IMR-90 (cell line): ENCODE measurements around the gene PRKACB. TPM values are rescaled to one million over a fixed set of nuclear protein-coding genes. Genes with fewer than 3 reads are reported as not detected.

Experiments used
- ATAC-seq: fragments of 200-7000 bp; cut with Tn5 transposase; 2 replicates; pipeline ENCODE4 v1.9.1; 2020; ENCODE audit warnings: low read depth, mild to moderate bottlenecking, moderate library complexity
- BruUV-seq: library from RNA; stranded (reverse); fragments of 400-500 nt; replicated peaks from 2 replicates; lab custom pipeline; 2021; lab: Mats Ljungman, UMichigan
- CTCF ChIA-PET: fragments of 300-600 bp; formaldehyde crosslinking; extraction: SDS; loops from one replicate; lab custom pipeline; 2021; ENCODE audit warnings: antibody characterized with exemption; lab: Yijun Ruan, JAX
- POLR2A ChIA-PET: fragments of 300-600 bp; sonication (Branson Sonifier 250); formaldehyde crosslinking; loops from one replicate; lab custom pipeline; 2022; ENCODE audit warnings: antibody characterized with exemption; ENCODE audit not compliant: unreplicated experiment; lab: Charles Lee
- DNase-seq: peaks from one replicate; pipeline ENCODE4 v3.0.0; 2013
- H2AFZ ChIP-seq: replicated peaks from 2 replicates; pipeline ENCODE3; 2013; ENCODE audit warnings: low read length, mild to moderate bottlenecking; ENCODE audit not compliant: poor library complexity
- H2AK5ac ChIP-seq: 2 replicates; pipeline ENCODE4 v1.6.1; 2013; ENCODE audit warnings: low read depth, low read length, inconsistent platforms
- H2AK9ac ChIP-seq: replicated peaks from 2 replicates; pipeline ENCODE3; 2013; ENCODE audit warnings: mild to moderate bottlenecking, low read depth, low read length, moderate library complexity; ENCODE audit not compliant: poor library complexity
- H2BK120ac ChIP-seq: 2 replicates; pipeline ENCODE4 v1.6.1; 2013; ENCODE audit warnings: low read depth, low read length, inconsistent platforms
- H2BK15ac ChIP-seq: 3 replicates; pipeline ENCODE4 v1.6.1; 2013; ENCODE audit warnings: low read depth, low read length, inconsistent platforms
- H2BK20ac ChIP-seq: 2 replicates; pipeline ENCODE4 v1.6.1; 2013; ENCODE audit warnings: low read depth, mild to moderate bottlenecking, inconsistent platforms, low read length, moderate library complexity
- H2BK5ac ChIP-seq: 2 replicates; pipeline ENCODE4 v1.6.1; 2013; ENCODE audit warnings: mild to moderate bottlenecking, low read depth, low read length, inconsistent platforms; ENCODE audit not compliant: poor library complexity, severe bottlenecking
- H3K14ac ChIP-seq: replicated peaks from 2 replicates; pipeline ENCODE4 v1.6.1; 2013; ENCODE audit warnings: low read depth, low read length, inconsistent platforms
- H3K18ac ChIP-seq: 2 replicates; pipeline ENCODE4 v1.6.1; 2013; ENCODE audit warnings: low read depth, low read length, control low read depth
- H3K23ac ChIP-seq: 2 replicates; pipeline ENCODE4 v1.6.1; 2013; ENCODE audit warnings: low read depth, low read length, inconsistent platforms
- H3K27ac ChIP-seq: 2 replicates; pipeline ENCODE4 v1.5.1; 2013; ENCODE audit warnings: mild to moderate bottlenecking, control low read depth, low read length; ENCODE audit not compliant: insufficient read depth
- H3K27me3 ChIP-seq: 2 replicates; pipeline ENCODE4 v1.6.1; 2013; ENCODE audit warnings: low read length; ENCODE audit not compliant: control insufficient read depth, insufficient read depth
- H3K36me3 ChIP-seq: 2 replicates; pipeline ENCODE4 v1.6.1; 2013; ENCODE audit warnings: low read length, mixed read lengths; ENCODE audit not compliant: control insufficient read depth, insufficient read depth
- H3K4ac ChIP-seq: 2 replicates; pipeline ENCODE4 v1.6.1; 2013; ENCODE audit warnings: low read depth, low read length, inconsistent platforms
- H3K4me1 ChIP-seq: 2 replicates; pipeline ENCODE4 v1.6.1; 2013; ENCODE audit warnings: low read length, mixed read lengths; ENCODE audit not compliant: control insufficient read depth, insufficient read depth
- H3K4me2 ChIP-seq: 2 replicates; pipeline ENCODE4 v1.6.1; 2013; ENCODE audit warnings: low read depth, mild to moderate bottlenecking, control low read depth, low read length, moderate library complexity
- H3K4me3 ChIP-seq: 2 replicates; pipeline ENCODE4 v1.5.1; 2013; ENCODE audit warnings: low read depth, mild to moderate bottlenecking, control low read depth, low read length, moderate library complexity; ENCODE audit not compliant: insufficient read depth
- H3K56ac ChIP-seq: 2 replicates; pipeline ENCODE4 v1.6.1; 2013; ENCODE audit warnings: low read length, inconsistent platforms; ENCODE audit not compliant: insufficient read depth; ENCODE audit errors: extremely low read depth
- H3K79me1 ChIP-seq, 2 experiments: 2 replicates each; pipeline ENCODE4 v1.6.1; 2013; ENCODE audit warnings: low read length in 2 of 2, inconsistent platforms in 1 of 2, low read depth in 1 of 2
- H3K9ac ChIP-seq: 2 replicates; pipeline ENCODE4 v1.6.1; 2013; ENCODE audit warnings: low read depth, low read length, control low read depth
- H3K9me1 ChIP-seq: 2 replicates; pipeline ENCODE4 v1.6.1; 2013; ENCODE audit warnings: low read length, inconsistent platforms; ENCODE audit not compliant: insufficient read depth
- H3K9me3 ChIP-seq: 2 replicates; pipeline ENCODE4 v1.6.1; 2013; ENCODE audit warnings: low read length; ENCODE audit not compliant: control insufficient read depth, insufficient read depth
- H4K20me1 ChIP-seq: 2 replicates; pipeline ENCODE4 v1.6.1; 2013; ENCODE audit warnings: low read length, inconsistent platforms; ENCODE audit not compliant: insufficient read depth
- H4K5ac ChIP-seq: 2 replicates; pipeline ENCODE4 v1.6.1; 2013; ENCODE audit warnings: mild to moderate bottlenecking, low read depth, low read length, control low read depth
- H4K8ac ChIP-seq, 2 experiments: 2 replicates each; pipeline ENCODE4 v1.6.1; 2013; ENCODE audit warnings: low read depth in 2 of 2, low read length in 2 of 2, control low read depth in 1 of 2, inconsistent platforms in 1 of 2
- H4K91ac ChIP-seq: 2 replicates; pipeline ENCODE4 v1.6.1; 2013; ENCODE audit warnings: low read depth, low read length, inconsistent platforms; ENCODE audit not compliant: insufficient read depth
- BHLHE40 ChIP-seq: fragments of 150-350 bp; IDR thresholded peaks from 2 replicates; pipeline ENCODE4 v1.6.1; 2016; ENCODE audit warnings: mild to moderate bottlenecking, low read depth, low read length
- CEBPB ChIP-seq: IDR thresholded peaks from 2 replicates; pipeline ENCODE4 v1.6.1; 2012; ENCODE audit warnings: low read depth, low read length, improper control_type of control experiment
- CHD1 ChIP-seq: IDR thresholded peaks from 2 replicates; pipeline ENCODE4 v1.6.1; 2012; ENCODE audit warnings: low read depth, low read length, improper control_type of control experiment
- CTCF ChIP-seq: conservative IDR thresholded peaks from 2 replicates; pipeline ENCODE4 v1.5.1; 2012; ENCODE audit warnings: mild to moderate bottlenecking, low read depth, low read length, improper control_type of control experiment
- ELK1 ChIP-seq: fragments of 150-350 bp; IDR thresholded peaks from 2 replicates; pipeline ENCODE4 v1.6.1; 2016; ENCODE audit warnings: low read depth, mild to moderate bottlenecking, low read length, moderate library complexity, borderline replicate concordance
- FOS ChIP-seq: fragments of 150-350 bp; IDR thresholded peaks from 2 replicates; pipeline ENCODE4 v1.6.1; 2016; ENCODE audit warnings: low read depth, low read length
- MAFK ChIP-seq: IDR thresholded peaks from 2 replicates; pipeline ENCODE4 v1.6.1; 2012; ENCODE audit warnings: low read depth, low read length, improper control_type of control experiment
- MAZ ChIP-seq: IDR thresholded peaks from 2 replicates; pipeline ENCODE4 v1.6.1; 2012; ENCODE audit warnings: low read depth, mild to moderate bottlenecking, low read length, improper control_type of control experiment, moderate library complexity, borderline replicate concordance
- MXI1 ChIP-seq: IDR thresholded peaks from 2 replicates; pipeline ENCODE4 v1.6.1; 2012; ENCODE audit warnings: low read depth, mild to moderate bottlenecking, low read length, moderate library complexity, borderline replicate concordance
- NFE2L2 ChIP-seq: fragments of 150-350 bp; IDR thresholded peaks from 2 replicates; pipeline ENCODE4 v1.6.1; 2016; ENCODE audit warnings: low read depth, mild to moderate bottlenecking, low read length
- POLR2A ChIP-seq: IDR thresholded peaks from 2 replicates; pipeline ENCODE4 v1.6.1; 2012; ENCODE audit warnings: mild to moderate bottlenecking, low read depth, low read length
- RAD21 ChIP-seq: IDR thresholded peaks from 2 replicates; pipeline ENCODE4 v1.6.1; 2012; ENCODE audit warnings: low read length, improper control_type of control experiment
- RCOR1 ChIP-seq: IDR thresholded peaks from 2 replicates; pipeline ENCODE4 v1.6.1; 2012; ENCODE audit warnings: mild to moderate bottlenecking, low read length, improper control_type of control experiment; ENCODE audit not compliant: insufficient replicate concordance
- RFX5 ChIP-seq: IDR thresholded peaks from 2 replicates; pipeline ENCODE4 v1.8.0; 2012; ENCODE audit warnings: low read depth, mild to moderate bottlenecking, low read length, moderate library complexity
- SMC3 ChIP-seq: fragments of 150-350 bp; IDR thresholded peaks from 2 replicates; pipeline ENCODE4 v1.6.1; 2016; ENCODE audit warnings: low read depth, mild to moderate bottlenecking, antibody characterized with exemption, low read length, moderate library complexity
- USF2 ChIP-seq: fragments of 150-350 bp; IDR thresholded peaks from 2 replicates; pipeline ENCODE4 v1.6.1; 2017; ENCODE audit warnings: mild to moderate bottlenecking, antibody characterized with exemption, low read length, low read depth
- WGBS, 2 experiments: methylation state at CpG; one replicate each; pipeline versions ENCODE4 v1.1.5 to v1.1.7; 2013; ENCODE audit warnings: missing lambda C conversion rate in 2 of 2; ENCODE audit not compliant: insufficient read length in 1 of 2; ENCODE audit errors: extremely low coverage in 2 of 2; 5-methylcytosine and 5-hydroxymethylcytosine counted together
- dilution Hi-C: fragments of 300-500 bp; cut with HindIII; formaldehyde crosslinking; loops from one replicate; pipeline ENCODE4 v1.14.3; 2018; ENCODE audit warnings: low sequenced_read_pairs; ENCODE audit not compliant: unreplicated experiment
- in situ Hi-C: fragments of 300-500 bp; cut with MboI; formaldehyde crosslinking; loops from 3 replicates; pipeline ENCODE4 v1.14.3; 2019; ENCODE audit warnings: low sequenced_read_pairs, inconsistent platforms, mixed read lengths
- intact Hi-C: fragments of 100-400 bp; cut with micrococcal nuclease; formaldehyde crosslinking; loops from 2 replicates; pipeline ENCODE4 v1.10.0; 2022
- polyA plus RNA-seq, 3 experiments: library from polyadenylated mRNA; depleted of rRNA; stranded (reverse); fragments of >200 nt; gene quantifications; 2 replicates each; pipeline ENCODE4 v1.2.3, GENCODE V29; 2012; ENCODE audit warnings: low replicate concordance in 1 of 3
- total RNA-seq: library from RNA; depleted of rRNA; stranded (reverse); fragments of >200 nt; gene quantifications from 2 replicates; pipeline ENCODE4 v1.2.3, GENCODE V29; 2012

The PRKACB gene
- total and polyA plus RNA-seq, 2 of the 4 experiments (the other 2 are of a cell fraction) = 8.2 to 8.3 TPM

- Histone ChIP-seq H3K4me3 (no peak overlapping the region), H2AFZ (no peak overlapping the region), H2AK5ac (peak overlapping the region; percentile 49; the same call in 1 of the 2 replicates), H4K20me1 (no peaks in the 10 kb centered on the region), H3K9me1 (no peaks in the 10 kb centered on the region; the same call in 1 of the 2 replicates), H2BK120ac (no peak overlapping the region), H3K79me1 (no peaks in the 10 kb centered on the region), H3K9me3 (no peaks in the 10 kb centered on the region), H3K4me2 (peak overlapping the region; percentile 43; the same call in 1 of the 2 replicates), H4K91ac (no peak overlapping the region), H4K5ac (no peak overlapping the region), H3K23ac (no peak overlapping the region), H2AK9ac (no peak overlapping the region), H3K4me1 (peaks cover 6% of the 10 kb centered on the region), H3K27ac (no peak overlapping the region), H3K4ac (no peak overlapping the region), H2BK15ac (no peak overlapping the region), H2BK5ac (no peak overlapping the region), H4K8ac (peak overlapping the region in 1 of 2 experiments; percentile 19; a peak in 1 of 4 replicates), H3K18ac (peak overlapping the region; percentile 31; the same call in 1 of the 2 replicates), H3K9ac (no peak overlapping the region), H3K27me3 (no peaks in the 10 kb centered on the region), H3K14ac (peak overlapping the region; percentile 53; the same call in 1 of the 2 replicates), H3K56ac (no peak overlapping the region), H3K36me3 (no peaks in the 10 kb centered on the region), H2BK20ac (no peak overlapping the region)
- no TSS peak for BruUV-seq
- no peak for TF ChIP-seq BHLHE40
- TF ChIP-seq RFX5 = no peak
- no peak for TF ChIP-seq CHD1
- no peak for TF ChIP-seq POLR2A
- TF ChIP-seq MXI1 = no peak
- no peak for TF ChIP-seq RCOR1
- no peak for TF ChIP-seq CEBPB
- TF ChIP-seq USF2 = no peak
- no peak for TF ChIP-seq MAFK
- TF ChIP-seq FOS = no peak
- no peak for TF ChIP-seq SMC3
- no peak for TF ChIP-seq MAZ
- TF ChIP-seq NFE2L2 = no peak
- TF ChIP-seq RAD21 = no peak
- TF ChIP-seq ELK1 = no peak
- TF ChIP-seq CTCF = no peak
- intact Hi-C loops = no loop called here
- in situ Hi-C loops = no loop called here
- WGBS, 2 experiments = no CpG with 5 or more reads among the region's 3 CpGs
- DNase-seq = peak; percentile 38
- POLR2A ChIA-PET = no interaction called here
- ATAC-seq = peak; percentile 78
- dilution Hi-C loops = no loop called here
- CTCF ChIA-PET = no interaction called here
Observed at GRCh38 chr1:84260852-84261518, 116.9 kb downstream of the PRKACB start.
